ENCODE results near the gene RNF13. TPM values are rescaled to one million over a fixed set of nuclear protein-coding genes. Genes with fewer than 3 reads are reported as not detected.

The RNF13 gene
- total and polyA plus RNA-seq, 12 donors = 28.6 to 136 (median 77.4) TPM

DNA sequence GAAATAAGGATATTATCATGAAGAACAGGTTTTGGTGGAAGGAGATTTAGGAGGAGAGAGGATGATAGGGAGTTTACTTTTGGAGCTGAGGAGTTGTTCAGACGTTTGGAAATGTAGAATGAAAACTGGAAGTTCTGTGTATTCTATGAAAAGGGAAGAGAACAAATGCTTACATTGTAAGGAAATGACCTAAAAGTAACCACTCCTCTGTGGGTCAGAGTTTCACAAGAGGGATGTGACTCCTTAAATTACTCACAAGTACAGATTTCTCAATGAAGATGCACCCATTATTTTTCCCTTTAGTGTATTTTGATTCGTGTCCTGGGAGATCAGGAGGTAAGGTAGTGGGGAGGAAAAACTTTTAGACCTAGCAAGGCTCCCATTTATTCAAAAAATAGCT lies 4.0 kb downstream of the RNF13 start:
- Histone ChIP-seq H3K4me1 (replicated peaks in 1 of 2) (peaks cover 16 to 57% of the 10 kb centered on the region in 2 donors), H3K27ac (peak overlapping the region in 2 of 5 donors; percentile 18 to 32), H3K36me3 (replicated peaks in 1 of 2) (no peaks in the 10 kb centered on the region), H3K9me3 (replicated peaks in 1 of 3) (no peaks in the 10 kb centered on the region), H3K27me3 (no peaks in the 10 kb centered on the region), H3K4me3 (no peak overlapping the region)
- no peak for DNase-seq
- intact Hi-C loops (cut with DNase I) = no loop called here
- TF ChIP-seq, protein P1, sequence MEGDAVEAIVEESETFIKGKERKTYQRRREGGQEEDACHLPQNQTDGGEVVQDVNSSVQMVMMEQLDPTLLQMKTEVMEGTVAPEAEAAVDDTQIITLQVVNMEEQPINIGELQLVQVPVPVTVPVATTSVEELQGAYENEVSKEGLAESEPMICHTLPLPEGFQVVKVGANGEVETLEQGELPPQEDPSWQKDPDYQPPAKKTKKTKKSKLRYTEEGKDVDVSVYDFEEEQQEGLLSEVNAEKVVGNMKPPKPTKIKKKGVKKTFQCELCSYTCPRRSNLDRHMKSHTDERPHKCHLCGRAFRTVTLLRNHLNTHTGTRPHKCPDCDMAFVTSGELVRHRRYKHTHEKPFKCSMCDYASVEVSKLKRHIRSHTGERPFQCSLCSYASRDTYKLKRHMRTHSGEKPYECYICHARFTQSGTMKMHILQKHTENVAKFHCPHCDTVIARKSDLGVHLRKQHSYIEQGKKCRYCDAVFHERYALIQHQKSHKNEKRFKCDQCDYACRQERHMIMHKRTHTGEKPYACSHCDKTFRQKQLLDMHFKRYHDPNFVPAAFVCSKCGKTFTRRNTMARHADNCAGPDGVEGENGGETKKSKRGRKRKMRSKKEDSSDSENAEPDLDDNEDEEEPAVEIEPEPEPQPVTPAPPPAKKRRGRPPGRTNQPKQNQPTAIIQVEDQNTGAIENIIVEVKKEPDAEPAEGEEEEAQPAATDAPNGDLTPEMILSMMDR (IDR thresholded peaks at IDR 0.05) = no peak
- TF ChIP-seq POLR2A (IDR thresholded peaks at IDR 0.05) = no peak
- WGBS, 4 donors = 40 to 47% (median 43%) methylated on average over 2 of the region's 2 CpGs

DNA sequence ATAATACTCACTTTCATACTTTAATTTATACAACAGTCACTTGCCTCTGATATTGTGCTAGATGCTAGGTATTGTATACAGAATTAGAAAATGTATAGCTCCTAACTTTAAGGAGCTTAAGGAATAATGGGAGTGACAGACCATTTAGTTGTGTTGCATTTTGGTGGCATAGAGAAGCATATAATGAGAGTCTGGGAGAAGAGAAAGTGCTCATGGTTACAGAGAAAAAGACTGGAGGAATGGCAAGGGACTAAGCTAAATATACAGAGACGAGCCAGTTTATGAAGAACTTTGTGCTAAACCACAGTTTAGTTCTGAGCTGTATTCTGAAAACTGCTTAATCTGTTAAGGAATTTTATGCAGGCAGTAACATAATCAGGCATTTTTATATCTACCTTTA lies 6.4 kb downstream of the RNF13 start:
- Histone ChIP-seq H3K4me1 (replicated peaks in 1 of 2) (peaks cover 10 to 46% of the 10 kb centered on the region in 2 donors), H3K4me3 (no peak overlapping the region)
- 75 to 90% (median 84%) methylated on average over 1 of the region's 1 CpG for WGBS, 4 donors

DNA sequence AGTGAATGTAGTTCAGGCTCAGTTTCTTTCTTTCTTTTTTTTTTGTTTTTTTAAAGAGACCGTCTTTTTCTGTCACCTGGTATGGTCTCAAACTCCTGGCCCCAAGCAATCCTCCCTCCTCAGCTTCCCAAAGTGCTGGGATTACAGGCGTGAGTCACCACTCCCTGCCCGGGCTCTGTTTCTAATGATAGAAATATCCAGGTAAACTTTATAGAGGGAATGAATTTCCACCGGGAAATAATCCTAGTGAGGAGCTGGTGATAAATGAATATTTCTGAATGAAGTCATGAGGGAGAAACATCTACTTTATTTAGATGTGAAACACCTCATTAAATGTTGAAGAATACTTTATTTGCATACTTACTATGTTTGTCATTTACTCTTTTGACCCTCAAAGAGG lies 7.2 kb downstream of the RNF13 start:
- intact Hi-C loops (cut with DNase I) = no loop called here
- Histone ChIP-seq H3K9me3 (replicated peaks in 1 of 3) (no peaks in the 10 kb centered on the region), H3K4me3 (no peak overlapping the region), H3K27me3 (no peaks in the 10 kb centered on the region), H3K27ac (no peak overlapping the region), H3K36me3 (replicated peaks in 1 of 2) (no peaks in the 10 kb centered on the region), H3K4me1 (replicated peaks in 1 of 2) (peaks cover 3 to 39% of the 10 kb centered on the region in 2 donors)
- TF ChIP-seq POLR2A (IDR thresholded peaks at IDR 0.05) = no peak
- TF ChIP-seq, protein P1 (IDR thresholded peaks at IDR 0.05) = no peak
- no peak for DNase-seq
- WGBS, 4 donors = 39 to 48% (median 42%) methylated on average over 4 of the region's 4 CpGs

More for the DNA sequence above, 6.4 kb downstream of the RNF13 start:
- no peaks in the 10 kb centered on the region for H3K36me3 ChIP-seq (replicated peaks in 1 of 2)
- H3K27me3 ChIP-seq = no peaks in the 10 kb centered on the region
- no peaks in the 10 kb centered on the region for H3K9me3 ChIP-seq (replicated peaks in 1 of 3)
- intact Hi-C loops (cut with DNase I) = no loop called here
- no peak for DNase-seq
- no peak overlapping the region for H3K27ac ChIP-seq
- TF ChIP-seq POLR2A (IDR thresholded peaks at IDR 0.05) = no peak
- TF ChIP-seq, protein P1 (IDR thresholded peaks at IDR 0.05) = no peak

DNA sequence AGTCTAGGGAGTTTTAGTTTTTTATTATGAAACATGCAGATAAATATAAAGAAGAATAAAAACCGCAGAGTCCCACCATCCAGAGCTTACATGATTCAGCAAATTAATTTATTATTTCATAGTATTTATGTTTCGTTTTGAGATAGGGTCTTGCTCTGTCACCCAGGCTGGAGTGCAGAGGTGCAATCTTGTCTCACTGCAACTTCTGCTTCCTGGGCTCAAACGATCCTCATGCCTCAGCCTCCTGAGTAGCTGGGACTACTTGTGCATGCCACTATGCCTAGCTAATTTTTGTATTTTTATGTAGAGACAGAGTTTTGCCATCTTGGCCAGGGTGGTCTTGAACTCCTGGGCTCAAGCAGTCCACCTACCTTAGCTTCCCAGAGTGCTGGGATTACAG lies 13.6 kb downstream of the RNF13 start:
- no peak for TF ChIP-seq POLR2A (IDR thresholded peaks at IDR 0.05)
- TF ChIP-seq, protein P1 (IDR thresholded peaks at IDR 0.05) = no peak
- intact Hi-C loops (cut with DNase I) = no loop called here
- WGBS, 4 donors = 78 to 84% (median 80%) methylated on average over 3 of the region's 3 CpGs

More for the DNA sequence above, 13.6 kb downstream of the RNF13 start:
- no peak overlapping the region for H3K27ac ChIP-seq
- peaks cover 0 to 8% (median 0%) of the 10 kb centered on the region in 3 donors for H3K9me3 ChIP-seq (replicated peaks in 1 of 3)
- H3K4me3 ChIP-seq = no peak overlapping the region
- no peak for DNase-seq
- no peaks in the 10 kb centered on the region for H3K27me3 ChIP-seq
- no peaks in the 10 kb centered on the region for H3K36me3 ChIP-seq (replicated peaks in 1 of 2)
- peaks cover 0 to 19% of the 10 kb centered on the region in 2 donors for H3K4me1 ChIP-seq (replicated peaks in 1 of 2)
